Nephron progenitor cell (in vitro differentiated cells): ENCODE measurements around the gene ATG2B.

Source experiments
- DNase-seq: peaks from one replicate; pipeline ENCODE4 v3.0.0; 2021
- H3K27ac Mint-ChIP-seq: 2 replicates; pipeline ENCODE4 v1.8.0; 2021; ENCODE audit warnings: mild to moderate bottlenecking, moderate library complexity, mixed read lengths
- H3K27me3 Mint-ChIP-seq: 2 replicates; pipeline ENCODE4 v1.8.0; 2021; ENCODE audit warnings: mild to moderate bottlenecking, low read depth, mixed read lengths; ENCODE audit not compliant: poor library complexity
- H3K36me3 Mint-ChIP-seq: 2 replicates; pipeline ENCODE4 v1.8.0; 2021; ENCODE audit warnings: low read depth, mixed read lengths
- H3K4me1 Mint-ChIP-seq: 2 replicates; pipeline ENCODE4 v1.8.0; 2021; ENCODE audit warnings: mixed read lengths
- H3K4me3 Mint-ChIP-seq: 2 replicates; pipeline ENCODE4 v1.8.0; 2021; ENCODE audit warnings: mild to moderate bottlenecking, moderate library complexity, mixed read lengths
- H3K9me3 Mint-ChIP-seq: 2 replicates; pipeline ENCODE4 v1.8.0; 2021; ENCODE audit warnings: mild to moderate bottlenecking, moderate library complexity, mixed read lengths
- CTCF ChIP-seq: fragments of 200-600 bp; sonication (generic); IDR thresholded peaks from 2 replicates; pipeline ENCODE4 v1.5.0; 2021; ENCODE audit warnings: antibody characterized with exemption

ATG2B gene

GRCh38 chr14:96240641-96241040 is 122.5 kb downstream of the ATG2B start:
- Mint-ChIP-seq H3K4me1 (no peaks in the 10 kb centered on the region), H3K27ac (no peak overlapping the region), H3K27me3 (peaks cover 9% of the 10 kb centered on the region), H3K36me3 (no peaks in the 10 kb centered on the region), H3K4me3 (no peak overlapping the region), H3K9me3 (peaks cover 19% of the 10 kb centered on the region)
- TF ChIP-seq CTCF: no peak
- DNase-seq: no peak

- TF ChIP-seq CTCF: no peak
- no peaks in the 10 kb centered on the region for H3K36me3 Mint-ChIP-seq
- peaks cover 19% of the 10 kb centered on the region for H3K9me3 Mint-ChIP-seq
- no peak overlapping the region for H3K27ac Mint-ChIP-seq
- H3K4me1 Mint-ChIP-seq: no peaks in the 10 kb centered on the region
- H3K27me3 Mint-ChIP-seq: peaks cover 9% of the 10 kb centered on the region
- DNase-seq: no peak
- H3K4me3 Mint-ChIP-seq: no peak overlapping the region
Measured at GRCh38 chr14:96239711-96240141, 123.4 kb downstream of the ATG2B start.

- Mint-ChIP-seq H3K27me3 (peaks cover 6% of the 10 kb centered on the region), H3K4me1 (no peaks in the 10 kb centered on the region), H3K4me3 (no peak overlapping the region), H3K9me3 (peaks cover 19% of the 10 kb centered on the region), H3K36me3 (no peaks in the 10 kb centered on the region), H3K27ac (no peak overlapping the region)
- no peak for TF ChIP-seq CTCF
- no peak for DNase-seq
Measured at GRCh38 chr14:96238676-96239265, 124.4 kb downstream of the ATG2B start.

- H3K27ac Mint-ChIP-seq: no peak overlapping the region
- no peak for TF ChIP-seq CTCF
- no peak overlapping the region for H3K4me3 Mint-ChIP-seq
- H3K36me3 Mint-ChIP-seq: no peaks in the 10 kb centered on the region
- peaks cover 6% of the 10 kb centered on the region for H3K27me3 Mint-ChIP-seq
- DNase-seq: no peak
- no peaks in the 10 kb centered on the region for H3K4me1 Mint-ChIP-seq
- H3K9me3 Mint-ChIP-seq: peaks cover 9% of the 10 kb centered on the region
Measured at GRCh38 chr14:96237641-96238040, 125.5 kb downstream of the ATG2B start.

GRCh38 chr14:96235426-96235825 is 127.7 kb downstream of the ATG2B start:
- H3K27ac Mint-ChIP-seq: peak overlapping the region; percentile 73
- no peak for DNase-seq
- no peaks in the 10 kb centered on the region for H3K4me1 Mint-ChIP-seq
- H3K4me3 Mint-ChIP-seq: no peak overlapping the region
- peaks cover 3% of the 10 kb centered on the region for H3K27me3 Mint-ChIP-seq
- H3K9me3 Mint-ChIP-seq: no peaks in the 10 kb centered on the region
- no peak for TF ChIP-seq CTCF
- H3K36me3 Mint-ChIP-seq: no peaks in the 10 kb centered on the region

GRCh38 chr14:96233661-96234060 is 129.5 kb downstream of the ATG2B start:
- peaks cover 7% of the 10 kb centered on the region for H3K9me3 Mint-ChIP-seq
- H3K27me3 Mint-ChIP-seq: peaks cover 4% of the 10 kb centered on the region
- no peak overlapping the region for H3K4me3 Mint-ChIP-seq
- H3K4me1 Mint-ChIP-seq: no peaks in the 10 kb centered on the region
- H3K36me3 Mint-ChIP-seq: no peaks in the 10 kb centered on the region
- H3K27ac Mint-ChIP-seq: no peak overlapping the region
- no peak for DNase-seq
- TF ChIP-seq CTCF: no peak
